Measurements from ENCODE around the gene COPS7B.

The COPS7B gene

DNA sequence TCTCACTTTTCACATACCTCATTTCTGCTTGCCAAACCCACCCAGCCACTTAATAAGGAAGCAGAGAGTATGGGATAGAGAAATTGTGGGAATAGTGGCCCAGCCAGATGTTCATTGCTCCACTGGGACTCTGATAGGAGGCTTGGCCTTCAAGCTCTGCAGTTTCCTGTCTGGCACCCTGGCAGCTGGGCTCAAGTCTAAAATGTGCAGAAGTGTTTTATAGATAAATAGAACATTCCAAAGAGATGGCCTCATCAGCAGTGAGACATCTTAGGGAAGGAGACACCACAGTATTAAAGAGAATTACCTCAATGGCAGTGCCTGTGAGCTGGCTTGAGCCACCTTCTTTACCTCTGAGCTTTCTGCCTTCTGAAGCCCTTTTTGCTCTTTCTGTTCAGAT lies 24.7 kb downstream of the COPS7B start:
- H3K4me3 ChIP-seq (ENCODE audit: low read depth, low read length): no peak overlapping the region
- peaks cover 8 to 75% of the 10 kb centered on the region in 2 experiments; a peak in 2 of 3 replicates for H3K36me3 ChIP-seq (ENCODE audit: control insufficient read depth in 2 of 2, insufficient read depth in 1 of 2, low read length in 2 of 2)
- POLR2A ChIA-PET: no interaction called here
- TF ChIP-seq ZNF501 (tag by site-specific recombination; IDR thresholded peaks at IDR 0.05) (no peak), ZNF350 (tag by site-specific recombination; IDR thresholded peaks at IDR 0.05) (no peak), ZNF324 (tag by site-specific recombination; IDR thresholded peaks at IDR 0.05) (no peak), ZNF16 (tag by site-specific recombination; IDR thresholded peaks at IDR 0.05; ENCODE audit: low read depth) (no peak), ZNF560 (tag by site-specific recombination; IDR thresholded peaks at IDR 0.05; ENCODE audit: borderline replicate concordance) (no peak), KLF7 (tag by site-specific recombination; IDR thresholded peaks at IDR 0.05; ENCODE audit: borderline replicate concordance) (no peak), ZSCAN30 (tag by site-specific recombination; IDR thresholded peaks at IDR 0.05) (no peak), ZNF571 (tag by site-specific recombination; IDR thresholded peaks at IDR 0.05) (no peak)
- TF ChIP-seq, protein P1, sequence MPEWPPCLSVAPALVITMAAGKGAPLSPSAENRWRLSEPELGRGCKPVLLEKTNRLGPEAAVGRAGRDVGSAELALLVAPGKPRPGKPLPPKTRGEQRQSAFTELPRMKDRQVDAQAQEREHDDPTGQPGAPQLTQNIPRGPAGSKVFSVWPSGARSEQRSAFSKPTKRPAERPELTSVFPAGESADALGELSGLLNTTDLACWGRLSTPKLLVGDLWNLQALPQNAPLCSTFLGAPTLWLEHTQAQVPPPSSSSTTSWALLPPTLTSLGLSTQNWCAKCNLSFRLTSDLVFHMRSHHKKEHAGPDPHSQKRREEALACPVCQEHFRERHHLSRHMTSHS (tag by site-specific recombination; IDR thresholded peaks at IDR 0.05): no peak
- TF ChIP-seq, protein P2, sequence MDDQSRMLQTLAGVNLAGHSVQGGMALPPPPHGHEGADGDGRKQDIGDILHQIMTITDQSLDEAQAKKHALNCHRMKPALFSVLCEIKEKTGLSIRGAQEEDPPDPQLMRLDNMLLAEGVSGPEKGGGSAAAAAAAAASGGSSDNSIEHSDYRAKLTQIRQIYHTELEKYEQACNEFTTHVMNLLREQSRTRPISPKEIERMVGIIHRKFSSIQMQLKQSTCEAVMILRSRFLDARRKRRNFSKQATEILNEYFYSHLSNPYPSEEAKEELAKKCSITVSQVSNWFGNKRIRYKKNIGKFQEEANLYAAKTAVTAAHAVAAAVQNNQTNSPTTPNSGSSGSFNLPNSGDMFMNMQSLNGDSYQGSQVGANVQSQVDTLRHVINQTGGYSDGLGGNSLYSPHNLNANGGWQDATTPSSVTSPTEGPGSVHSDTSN (CRISPR knock-in tag; IDR thresholded peaks at IDR 0.05): no peak
- TF ChIP-seq, protein P3, sequence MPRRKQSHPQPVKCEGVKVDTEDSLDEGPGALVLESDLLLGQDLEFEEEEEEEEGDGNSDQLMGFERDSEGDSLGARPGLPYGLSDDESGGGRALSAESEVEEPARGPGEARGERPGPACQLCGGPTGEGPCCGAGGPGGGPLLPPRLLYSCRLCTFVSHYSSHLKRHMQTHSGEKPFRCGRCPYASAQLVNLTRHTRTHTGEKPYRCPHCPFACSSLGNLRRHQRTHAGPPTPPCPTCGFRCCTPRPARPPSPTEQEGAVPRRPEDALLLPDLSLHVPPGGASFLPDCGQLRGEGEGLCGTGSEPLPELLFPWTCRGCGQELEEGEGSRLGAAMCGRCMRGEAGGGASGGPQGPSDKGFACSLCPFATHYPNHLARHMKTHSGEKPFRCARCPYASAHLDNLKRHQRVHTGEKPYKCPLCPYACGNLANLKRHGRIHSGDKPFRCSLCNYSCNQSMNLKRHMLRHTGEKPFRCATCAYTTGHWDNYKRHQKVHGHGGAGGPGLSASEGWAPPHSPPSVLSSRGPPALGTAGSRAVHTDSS (tag by site-specific recombination; IDR thresholded peaks at IDR 0.05): no peak
- H3K27ac ChIP-seq (ENCODE audit: extremely low read depth, low read depth, low read length): no peak overlapping the region
- CTCF ChIA-PET: interaction anchor here (3.9 kb wide), 1 partner anchor 10 kb away, joined by 30 read pairs; no protein-coding TSS in a partner anchor
- H3K9me3 ChIP-seq (ENCODE audit: control insufficient read depth, insufficient read depth, low read depth, low read length): no peaks in the 10 kb centered on the region
- no peaks in the 10 kb centered on the region for H3K4me1 ChIP-seq (ENCODE audit: control insufficient read depth, insufficient read depth, low read length)

DNA sequence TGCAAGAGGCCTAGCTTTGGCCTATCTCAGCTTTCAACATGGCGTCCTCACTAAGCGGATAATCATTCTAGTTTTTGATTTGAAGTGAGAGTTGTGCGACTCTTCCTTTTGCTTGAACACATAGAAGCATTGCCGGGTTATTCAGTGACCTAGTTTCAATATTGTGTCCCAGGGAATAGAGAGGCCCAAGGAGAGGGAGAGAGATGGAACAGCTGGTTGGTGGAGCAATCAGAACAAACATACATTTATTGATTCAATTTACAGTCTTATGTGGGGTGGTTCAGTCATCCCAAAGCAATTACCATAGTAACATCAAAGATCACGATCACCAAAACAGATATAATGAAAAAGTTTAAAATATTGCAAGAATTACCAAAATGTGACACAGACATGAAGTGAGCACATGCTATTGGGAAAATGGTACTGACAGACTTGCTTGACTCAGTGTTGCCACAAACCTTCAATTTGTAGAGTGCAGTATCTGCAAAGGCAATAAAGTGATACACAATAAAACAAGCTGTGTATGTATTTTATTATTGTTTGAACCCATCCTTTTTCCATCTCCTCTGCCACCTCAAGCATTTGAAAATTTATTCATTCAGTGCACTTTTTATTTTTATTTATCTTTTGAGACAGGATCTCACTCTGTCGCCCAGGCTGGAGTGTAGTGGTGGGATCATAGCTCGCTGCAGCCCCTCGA lies 30.2 kb downstream of the COPS7B start:
- POLR2A ChIA-PET: no interaction called here
- Histone ChIP-seq H3K4me1 (ENCODE audit: control insufficient read depth, insufficient read depth, low read length) (no peaks in the 10 kb centered on the region), H3K9me3 (ENCODE audit: control insufficient read depth, insufficient read depth, low read depth, low read length) (no peaks in the 10 kb centered on the region), H3K4me3 (ENCODE audit: low read depth, low read length) (no peak overlapping the region), H3K27ac (ENCODE audit: extremely low read depth, low read depth, low read length) (no peak overlapping the region), H3K36me3 (ENCODE audit: control insufficient read depth in 2 of 2, insufficient read depth in 1 of 2, low read length in 2 of 2) (peaks cover 0 to 21% of the 10 kb centered on the region in 2 experiments; a peak in 2 of 3 replicates)
- CTCF ChIA-PET: interaction anchor here (1.1 to 2.7 kb wide), 2 partner anchors 13 to 16 kb away, joined by 3 to 12 read pairs; no protein-coding TSS in a partner anchor
- TF ChIP-seq ZBTB17 (tag by site-specific recombination; IDR thresholded peaks at IDR 0.05) (no peak), ZNF777 (tag by site-specific recombination; IDR thresholded peaks at IDR 0.05; ENCODE audit: borderline replicate concordance) (no peak), HOXA7 (CRISPR knock-in tag; IDR thresholded peaks at IDR 0.05; ENCODE audit: borderline replicate concordance) (no peak), ZNF433 (tag by site-specific recombination; IDR thresholded peaks at IDR 0.05; ENCODE audit: low read depth) (no peak), ZNF768 (tag by site-specific recombination; IDR thresholded peaks at IDR 0.05) (no peak), ZNF549 (tag by site-specific recombination; IDR thresholded peaks at IDR 0.05) (no peak), KLF7 (tag by site-specific recombination; IDR thresholded peaks at IDR 0.05; ENCODE audit: borderline replicate concordance) (no peak), SP2 (tag by site-specific recombination; IDR thresholded peaks at IDR 0.05) (no peak), ZNF830 (tag by site-specific recombination; IDR thresholded peaks at IDR 0.05; ENCODE audit: low read depth) (no peak), REPIN1 (tag by site-specific recombination; IDR thresholded peaks at IDR 0.05; ENCODE audit: low read depth) (no peak), ZNF629 (tag by site-specific recombination; IDR thresholded peaks at IDR 0.05) (no peak), YY2 (tag by site-specific recombination; IDR thresholded peaks at IDR 0.05) (no peak), GLI2 (tag by site-specific recombination; IDR thresholded peaks at IDR 0.05; ENCODE audit: borderline replicate concordance, low read depth) (no peak), ZBTB21 (tag by site-specific recombination; IDR thresholded peaks at IDR 0.05) (no peak), ZFP37 (tag by site-specific recombination; IDR thresholded peaks at IDR 0.05) (no peak), SALL2 (tag by site-specific recombination; IDR thresholded peaks at IDR 0.05; ENCODE audit: borderline replicate concordance) (no peak), ZNF174 (tag by site-specific recombination; IDR thresholded peaks at IDR 0.05) (no peak), ZNF624 (tag by site-specific recombination; IDR thresholded peaks at IDR 0.05) (no peak), ZEB2 (tag by site-specific recombination; IDR thresholded peaks at IDR 0.05) (no peak)
- TF ChIP-seq, protein P4, sequence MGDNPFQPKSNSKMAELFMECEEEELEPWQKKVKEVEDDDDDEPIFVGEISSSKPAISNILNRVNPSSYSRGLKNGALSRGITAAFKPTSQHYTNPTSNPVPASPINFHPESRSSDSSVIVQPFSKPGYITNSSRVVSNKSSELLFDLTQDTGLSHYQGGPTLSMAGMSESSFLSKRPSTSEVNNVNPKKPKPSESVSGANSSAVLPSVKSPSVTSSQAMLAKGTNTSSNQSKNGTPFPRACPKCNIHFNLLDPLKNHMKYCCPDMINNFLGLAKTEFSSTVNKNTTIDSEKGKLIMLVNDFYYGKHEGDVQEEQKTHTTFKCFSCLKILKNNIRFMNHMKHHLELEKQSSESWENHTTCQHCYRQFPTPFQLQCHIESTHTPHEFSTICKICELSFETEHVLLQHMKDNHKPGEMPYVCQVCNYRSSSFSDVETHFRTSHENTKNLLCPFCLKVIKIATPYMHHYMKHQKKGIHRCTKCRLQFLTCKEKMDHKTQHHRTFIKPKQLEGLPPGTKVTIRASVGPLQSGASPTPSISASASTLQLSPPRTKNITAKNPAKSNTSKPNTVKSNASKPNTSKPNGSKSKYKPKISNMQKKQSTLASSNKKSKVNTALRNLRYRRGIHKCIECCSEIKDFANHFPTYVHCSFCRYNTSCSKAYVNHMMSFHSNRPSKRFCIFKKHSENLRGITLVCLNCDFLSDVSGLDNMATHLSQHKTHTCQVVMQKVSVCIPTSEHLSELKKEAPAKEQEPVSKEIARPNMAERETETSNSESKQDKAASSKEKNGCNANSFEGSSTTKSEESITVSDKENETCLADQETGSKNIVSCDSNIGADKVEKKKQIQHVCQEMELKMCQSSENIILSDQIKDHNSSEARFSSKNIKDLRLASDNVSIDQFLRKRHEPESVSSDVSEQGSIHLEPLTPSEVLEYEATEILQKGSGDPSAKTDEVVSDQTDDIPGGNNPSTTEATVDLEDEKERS (tag by site-specific recombination; IDR thresholded peaks at IDR 0.05): no peak

All from HEK293 (cell line).